HepG2 (cell line): ENCODE results near the gene VARS2. TPM values are rescaled to one million over a fixed set of nuclear protein-coding genes. Genes with fewer than 3 reads are reported as not detected.

Source experiments
- AKAP8 ChIP-seq: sonication (generic); formaldehyde crosslinking; IDR thresholded peaks from 2 replicates; pipeline ENCODE4 v1.5.1; 2020; ENCODE audit warnings: mild to moderate bottlenecking, missing genetic modification reagents
- ARNT2 ChIP-seq: sonication (generic); formaldehyde crosslinking; IDR thresholded peaks from 2 replicates; pipeline ENCODE4 v1.8.0; 2022; ENCODE audit warnings: mild to moderate bottlenecking, low read depth, missing genetic modification reagents, moderate library complexity
- ATF7 ChIP-seq, 2 experiments: fragments of 450-650 bp in 1 of 2; sonication (generic) in 1 of 2; formaldehyde crosslinking in 1 of 2; IDR thresholded peaks; 2 replicates each; pipeline versions ENCODE4 v1.4.0 to v1.6.1; 2016 to 2020; ENCODE audit warnings: antibody characterized with exemption in 1 of 2, mild to moderate bottlenecking in 1 of 2, missing genetic modification reagents in 1 of 2
- CREBL2 ChIP-seq: sonication (generic); formaldehyde crosslinking; IDR thresholded peaks from 2 replicates; pipeline ENCODE4 v1.8.1; 2023; ENCODE audit warnings: missing genetic modification reagents, mild to moderate bottlenecking, borderline replicate concordance
- DNMT1 ChIP-seq: sonication (generic); formaldehyde crosslinking; IDR thresholded peaks from 2 replicates; pipeline ENCODE4 v1.5.1; 2020; ENCODE audit warnings: mild to moderate bottlenecking, missing genetic modification reagents
- FOXM1 ChIP-seq: sonication (generic); formaldehyde crosslinking; IDR thresholded peaks from 2 replicates; pipeline ENCODE4 v1.5.0; 2020; ENCODE audit warnings: missing genetic modification reagents
- MEF2D ChIP-seq: sonication (generic); formaldehyde crosslinking; IDR thresholded peaks from 2 replicates; pipeline ENCODE4 v1.5.1; 2020; ENCODE audit warnings: mild to moderate bottlenecking, missing genetic modification reagents
- NFE2 ChIP-seq: sonication (generic); formaldehyde crosslinking; IDR thresholded peaks from 2 replicates; pipeline ENCODE4 v1.4.0; 2020; ENCODE audit warnings: missing genetic modification reagents
- RNF219 ChIP-seq: sonication (generic); formaldehyde crosslinking; IDR thresholded peaks from 2 replicates; pipeline ENCODE4 v1.5.0; 2020; ENCODE audit warnings: mild to moderate bottlenecking, missing genetic modification reagents
- SP5 ChIP-seq: IDR thresholded peaks from 2 replicates; pipeline ENCODE4 v1.6.1; 2016; ENCODE audit warnings: low read depth, borderline replicate concordance
- TCF7 ChIP-seq: sonication (generic); IDR thresholded peaks from 2 replicates; pipeline ENCODE4 v1.6.1; 2016; ENCODE audit warnings: antibody characterized with exemption, low read depth
- TP53 ChIP-seq: sonication (generic); formaldehyde crosslinking; conservative IDR thresholded peaks from 2 replicates; pipeline ENCODE4 v1.4.0; 2020; ENCODE audit warnings: missing genetic modification reagents
- ZBTB43 ChIP-seq: sonication (generic); formaldehyde crosslinking; conservative IDR thresholded peaks from 2 replicates; pipeline ENCODE4 v1.4.0; 2020; ENCODE audit warnings: missing genetic modification reagents
- ZNF143 ChIP-seq: sonication (generic); formaldehyde crosslinking; IDR thresholded peaks from 2 replicates; pipeline ENCODE4 v1.4.0; 2020; ENCODE audit warnings: missing genetic modification reagents
- ZNF260 ChIP-seq: sonication (generic); formaldehyde crosslinking; IDR thresholded peaks from 2 replicates; pipeline ENCODE4 v1.4.0; 2020; ENCODE audit warnings: missing genetic modification reagents, low read depth, mild to moderate bottlenecking, borderline replicate concordance
- ZNF264 ChIP-seq: sonication (generic); formaldehyde crosslinking; IDR thresholded peaks from 2 replicates; pipeline ENCODE4 v1.4.0; 2020; ENCODE audit warnings: missing genetic modification reagents
- ZNF292 ChIP-seq: sonication (generic); formaldehyde crosslinking; IDR thresholded peaks from 2 replicates; pipeline ENCODE4 v1.8.1; 2022; ENCODE audit warnings: mild to moderate bottlenecking, low read depth, missing genetic modification reagents, borderline replicate concordance
- ZNF337 ChIP-seq: sonication (generic); formaldehyde crosslinking; IDR thresholded peaks from 2 replicates; pipeline ENCODE4 v1.5.1; 2020; ENCODE audit warnings: missing genetic modification reagents, low read depth, mild to moderate bottlenecking, borderline replicate concordance
- ZNF382 ChIP-seq: sonication (generic); formaldehyde crosslinking; IDR thresholded peaks from 2 replicates; pipeline ENCODE4 v1.5.0; 2020; ENCODE audit warnings: missing genetic modification reagents, mild to moderate bottlenecking, borderline replicate concordance
- ZNF672 ChIP-seq: sonication (generic); formaldehyde crosslinking; IDR thresholded peaks from 2 replicates; pipeline ENCODE4 v1.8.1; 2022; ENCODE audit warnings: missing genetic modification reagents
- polyA plus RNA-seq, 8 experiments: library from polyadenylated mRNA; depleted of rRNA in 3 of 8; stranded (reverse) in 7 of 8; unstranded in 1 of 8; fragments of >200 nt; fragmentation: Illumina TruSeq in 4 of 8; extraction: Trizol in 4 of 8; gene quantifications; 2 replicates each; pipeline versions ENCODE4 v1.2.1 to v1.2.3, GENCODE V29; 2011 to 2016; ENCODE audit warnings: low read depth in 4 of 8, missing spikeins in 1 of 8, mixed read lengths in 1 of 8; ENCODE audit not compliant: insufficient read depth in 1 of 8
- total RNA-seq, 5 experiments: library from RNA; depleted of rRNA; stranded (reverse); fragments of >200 nt; fragmentation: Illumina TruSeq; extraction: Trizol; gene quantifications; 2 replicates each; pipeline ENCODE4 v1.2.3, GENCODE V29; 2016; ENCODE audit warnings: low read depth in 1 of 5
- TF ChIP-seq, protein P1 (sequence below): IDR thresholded peaks from 2 replicates; pipeline ENCODE4 v1.6.1; 2018; ENCODE audit warnings: missing genetic modification reagents
- TF ChIP-seq, protein P2 (sequence below): sonication (generic); formaldehyde crosslinking; IDR thresholded peaks from 2 replicates; pipeline ENCODE4 v1.4.0; 2020; ENCODE audit warnings: missing genetic modification reagents, borderline replicate concordance

Gene VARS2
- total and polyA plus RNA-seq, 2 of the 13 experiments (the other 11 are each of a cell fraction or from before 2014, with no cell fraction given): 61.8 to 71.8 TPM

GRCh38 chr6:30885999-30886896 is 27.8 kb upstream of the VARS2 start (continued):
- TF ChIP-seq AKAP8 (CRISPR knock-in tag) (no peak; the same call in 1 of the 2 replicates), ZNF382 (CRISPR knock-in tag) (no peak), CREBL2 (CRISPR knock-in tag) (0 out of 2 replicates have a peak, but pooled peaks have one; percentile 45), DNMT1 (no peak), TCF7 (0 out of 2 replicates have a peak, but pooled peaks have one; percentile 31), ZNF260 (CRISPR knock-in tag) (no peak), TP53 (CRISPR knock-in tag) (no peak), ZBTB43 (CRISPR knock-in tag) (no peak), FOXM1 (CRISPR knock-in tag) (no peak), ATF7 (IDR thresholded peaks at IDR 0.05) (no peak), ATF7 (CRISPR knock-in tag; IDR thresholded peaks at IDR 0.05) (peak; percentile 41; the same call in 1 of the 2 replicates), ZNF672 (CRISPR knock-in tag) (no peak), MEF2D (no peak), ZNF292 (CRISPR knock-in tag) (peak; percentile 72), SP5 (CRISPR knock-in tag) (0 out of 2 replicates have a peak, but pooled peaks have one; percentile 16), ARNT2 (CRISPR knock-in tag) (no peak; the same call in 1 of the 2 replicates), RNF219 (CRISPR knock-in tag) (no peak), NFE2 (CRISPR knock-in tag) (no peak), ZNF264 (CRISPR knock-in tag) (0 out of 2 replicates have a peak, but pooled peaks have one; percentile 55), ZNF143 (peak; percentile 65), ZNF337 (CRISPR knock-in tag) (no peak)
- TF ChIP-seq, protein P1, sequence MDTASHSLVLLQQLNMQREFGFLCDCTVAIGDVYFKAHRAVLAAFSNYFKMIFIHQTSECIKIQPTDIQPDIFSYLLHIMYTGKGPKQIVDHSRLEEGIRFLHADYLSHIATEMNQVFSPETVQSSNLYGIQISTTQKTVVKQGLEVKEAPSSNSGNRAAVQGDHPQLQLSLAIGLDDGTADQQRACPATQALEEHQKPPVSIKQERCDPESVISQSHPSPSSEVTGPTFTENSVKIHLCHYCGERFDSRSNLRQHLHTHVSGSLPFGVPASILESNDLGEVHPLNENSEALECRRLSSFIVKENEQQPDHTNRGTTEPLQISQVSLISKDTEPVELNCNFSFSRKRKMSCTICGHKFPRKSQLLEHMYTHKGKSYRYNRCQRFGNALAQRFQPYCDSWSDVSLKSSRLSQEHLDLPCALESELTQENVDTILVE (CRISPR knock-in tag): no peak; the same call in 1 of the 2 replicates
- TF ChIP-seq, protein P2, sequence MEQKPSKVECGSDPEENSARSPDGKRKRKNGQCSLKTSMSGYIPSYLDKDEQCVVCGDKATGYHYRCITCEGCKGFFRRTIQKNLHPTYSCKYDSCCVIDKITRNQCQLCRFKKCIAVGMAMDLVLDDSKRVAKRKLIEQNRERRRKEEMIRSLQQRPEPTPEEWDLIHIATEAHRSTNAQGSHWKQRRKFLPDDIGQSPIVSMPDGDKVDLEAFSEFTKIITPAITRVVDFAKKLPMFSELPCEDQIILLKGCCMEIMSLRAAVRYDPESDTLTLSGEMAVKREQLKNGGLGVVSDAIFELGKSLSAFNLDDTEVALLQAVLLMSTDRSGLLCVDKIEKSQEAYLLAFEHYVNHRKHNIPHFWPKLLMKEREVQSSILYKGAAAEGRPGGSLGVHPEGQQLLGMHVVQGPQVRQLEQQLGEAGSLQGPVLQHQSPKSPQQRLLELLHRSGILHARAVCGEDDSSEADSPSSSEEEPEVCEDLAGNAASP (CRISPR knock-in tag): peak; percentile 38; the same call in 1 of the 2 replicates
